Ectodermal cell (in vitro differentiated cells): Measurements from ENCODE around the gene ADAM8.
"Not testable (repeated sequence)": the region's sequence is repeated elsewhere in the genome, so short reads cannot be mapped to it uniquely, and the experiment has no call there.

Source experiments
- H3K27ac ChIP-seq: 2 replicates; pipeline ENCODE4 v1.7.0; 2013; ENCODE audit warnings: mild to moderate bottlenecking, low read depth, low read length; ENCODE audit not compliant: insufficient read depth, poor library complexity, severe bottlenecking
- H3K27me3 ChIP-seq: 2 replicates; pipeline ENCODE4 v1.7.0; 2013; ENCODE audit warnings: mild to moderate bottlenecking, low read length; ENCODE audit not compliant: insufficient read depth, control insufficient read depth, poor library complexity, severe bottlenecking
- H3K36me3 ChIP-seq: one replicate; pipeline ENCODE4 v1.7.0; 2013; ENCODE audit warnings: low read length; ENCODE audit not compliant: control insufficient read depth, insufficient read depth
- H3K4me1 ChIP-seq: one replicate; pipeline ENCODE4 v1.7.0; 2013; ENCODE audit warnings: low read length; ENCODE audit not compliant: control insufficient read depth, insufficient read depth
- H3K4me3 ChIP-seq: 2 replicates; pipeline ENCODE4 v1.7.0; 2013; ENCODE audit warnings: low read depth, low read length, control low read depth; ENCODE audit not compliant: insufficient read depth
- H3K9me3 ChIP-seq: 2 replicates; pipeline ENCODE4 v1.7.0; 2013; ENCODE audit warnings: mild to moderate bottlenecking, low read length, moderate library complexity; ENCODE audit not compliant: control insufficient read depth
- WGBS, 2 experiments: methylation state at CpG; one replicate each; pipeline ENCODE4 v1.1.7; 2013; ENCODE audit warnings: missing lambda C conversion rate in 2 of 2; 5-methylcytosine and 5-hydroxymethylcytosine counted together

The ADAM8 gene

DNA sequence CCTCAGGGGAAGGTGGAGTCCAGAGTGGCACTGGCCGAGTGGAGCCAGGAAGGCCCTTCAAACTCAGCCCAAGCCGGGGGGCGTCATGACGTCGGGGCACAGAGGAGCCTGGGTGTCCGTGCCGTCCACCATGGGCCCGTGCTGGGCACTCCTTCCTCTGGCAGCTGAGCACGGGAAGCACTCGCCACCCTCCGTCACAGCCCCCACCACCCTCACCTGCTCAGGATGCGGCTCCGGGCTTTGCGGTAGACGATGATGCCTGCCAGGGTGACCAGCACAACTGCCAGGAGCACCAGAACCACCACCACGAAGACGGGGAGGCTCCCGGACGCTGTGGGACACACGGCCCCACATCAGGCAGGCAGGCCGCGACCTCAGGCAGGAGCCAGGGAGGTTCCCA is 8.1 kb downstream of the ADAM8 start:
- WGBS, 2 experiments: 95% methylated on average over 22 of the region's 22 CpGs

DNA sequence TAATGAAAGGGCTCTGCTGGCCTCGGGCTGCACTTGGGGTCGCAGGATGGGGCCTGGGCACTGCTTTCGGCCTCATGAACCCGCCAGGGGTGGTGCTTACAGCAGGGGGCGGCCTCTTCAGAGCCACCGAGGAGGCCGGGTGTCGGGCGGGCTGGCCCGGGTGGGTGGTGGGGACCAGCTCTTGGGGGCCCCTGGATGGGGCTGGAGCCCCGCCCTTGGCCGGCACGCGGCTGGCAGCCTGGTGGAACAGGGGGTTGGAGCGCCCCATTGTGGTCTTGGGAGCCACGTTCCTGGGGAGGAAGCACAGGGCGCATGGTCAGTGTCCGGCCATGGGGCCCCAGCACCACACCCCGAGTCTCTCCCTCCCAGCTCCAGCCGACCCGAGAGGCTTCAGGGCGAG is 8.8 kb downstream of the ADAM8 start:
- Histone ChIP-seq H3K4me3 (no peak overlapping the region), H3K27me3 (peaks cover 9% of the 10 kb centered on the region), H3K4me1 (no peaks in the 10 kb centered on the region), H3K27ac (no peak overlapping the region), H3K36me3 (no peaks in the 10 kb centered on the region), H3K9me3 (no peaks in the 10 kb centered on the region)
- 92% methylated on average over 22 of the region's 22 CpGs for WGBS, 2 experiments

More for the DNA sequence above, 8.1 kb downstream of the ADAM8 start:
- Histone ChIP-seq H3K36me3 (no peaks in the 10 kb centered on the region), H3K27me3 (peaks cover 2% of the 10 kb centered on the region), H3K27ac (no peak overlapping the region), H3K4me3 (no peak overlapping the region), H3K9me3 (no peaks in the 10 kb centered on the region), H3K4me1 (no peaks in the 10 kb centered on the region)

DNA sequence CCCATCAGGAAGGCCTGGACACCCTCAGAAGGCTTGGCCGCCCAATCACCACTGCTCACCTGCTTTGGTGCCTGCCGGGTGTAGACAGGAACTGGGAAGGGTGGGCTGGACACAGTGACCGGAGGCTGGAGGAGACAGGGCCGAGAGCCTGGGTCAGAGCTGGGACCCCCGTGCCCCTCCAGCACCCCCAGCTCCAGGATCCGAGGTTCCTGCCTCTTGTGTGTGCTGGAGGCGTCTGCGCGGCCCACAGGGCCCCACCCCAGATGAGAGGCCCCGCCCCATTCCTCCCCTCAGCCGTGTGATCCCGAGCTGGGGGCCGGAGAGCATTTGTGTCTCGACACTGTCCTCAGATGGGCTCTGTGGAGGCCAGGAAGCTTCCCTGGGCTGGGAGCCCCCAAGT is 9.4 kb downstream of the ADAM8 start:
- Histone ChIP-seq H3K4me3 (no peak overlapping the region), H3K27ac (no peak overlapping the region), H3K27me3 (peaks cover 14% of the 10 kb centered on the region), H3K36me3 (no peaks in the 10 kb centered on the region), H3K9me3 (no peaks in the 10 kb centered on the region), H3K4me1 (no peaks in the 10 kb centered on the region)
- WGBS, 2 experiments: 88% methylated on average over 14 of the region's 14 CpGs

DNA sequence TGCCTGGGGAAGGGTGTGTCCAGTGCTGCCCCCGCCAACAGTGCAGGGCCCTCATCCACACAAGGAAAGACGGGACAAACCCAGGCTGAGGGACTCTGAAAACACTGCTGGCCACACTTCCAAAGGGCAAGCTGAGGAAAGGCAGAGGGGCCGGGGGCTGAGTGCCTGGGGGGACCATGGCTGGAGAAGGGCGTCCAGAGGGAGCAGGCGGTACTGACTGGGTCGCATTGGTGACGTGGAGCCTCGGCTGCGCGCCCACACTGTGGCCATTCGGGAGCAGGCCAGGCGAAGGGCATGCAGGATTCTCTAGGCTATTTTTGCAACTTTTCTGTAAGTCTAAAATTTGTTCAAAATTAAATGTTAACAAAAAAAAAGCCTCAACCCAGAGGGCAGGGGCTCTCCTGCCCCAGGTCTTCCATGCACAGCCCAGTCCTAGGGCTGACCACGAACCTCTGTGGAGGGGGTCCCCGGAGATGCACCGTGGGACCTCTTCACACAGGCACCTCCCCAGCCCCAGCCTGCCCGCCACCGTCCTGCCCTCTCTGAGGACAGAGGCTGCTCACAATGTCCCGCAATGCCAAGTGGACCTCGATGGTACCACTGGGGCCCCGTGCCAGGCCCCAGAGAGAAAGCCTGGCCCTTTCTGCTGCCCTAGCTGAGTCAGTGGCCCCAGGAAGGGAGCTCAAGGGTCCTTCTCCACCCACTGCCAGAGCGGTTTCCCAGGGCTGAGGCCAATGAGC is 10.4 kb downstream of the ADAM8 start:
- Histone ChIP-seq H3K9me3 (no peaks in the 10 kb centered on the region), H3K4me3 (no peak overlapping the region), H3K36me3 (no peaks in the 10 kb centered on the region), H3K27me3 (peaks cover 19% of the 10 kb centered on the region), H3K27ac (no peak overlapping the region), H3K4me1 (peaks cover under 1% of the 10 kb centered on the region)
- WGBS, 2 experiments: 93 to 95% methylated on average over 21 of the region's 21 CpGs

DNA sequence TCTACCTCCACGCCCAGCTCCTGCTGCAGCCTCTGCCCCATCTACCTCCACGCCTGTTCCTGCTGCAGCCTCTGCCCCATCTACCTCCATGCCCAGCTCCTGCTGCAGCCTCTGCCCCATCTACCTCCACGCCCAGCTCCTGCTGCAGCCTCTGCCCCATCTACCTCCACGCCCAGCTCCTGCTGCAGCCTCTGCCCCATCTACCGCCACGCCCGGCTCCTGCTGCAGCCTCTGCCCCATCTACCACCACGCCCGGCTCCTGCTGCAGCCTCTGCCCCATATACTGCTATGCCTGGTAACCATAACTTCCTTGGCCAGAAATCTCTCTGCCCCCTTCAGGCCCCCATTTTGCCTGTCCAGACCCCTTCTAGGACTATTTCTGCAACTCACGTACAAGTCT is 11.6 kb downstream of the ADAM8 start:
- H3K4me1 ChIP-seq, H3K27ac ChIP-seq, H3K36me3 ChIP-seq, H3K9me3 ChIP-seq, H3K4me3 ChIP-seq: not testable (repeated sequence)
- WGBS, 2 experiments: 73% methylated on average over 10 of the region's 10 CpGs
- peaks cover 25% of the 10 kb centered on the region for H3K27me3 ChIP-seq

DNA sequence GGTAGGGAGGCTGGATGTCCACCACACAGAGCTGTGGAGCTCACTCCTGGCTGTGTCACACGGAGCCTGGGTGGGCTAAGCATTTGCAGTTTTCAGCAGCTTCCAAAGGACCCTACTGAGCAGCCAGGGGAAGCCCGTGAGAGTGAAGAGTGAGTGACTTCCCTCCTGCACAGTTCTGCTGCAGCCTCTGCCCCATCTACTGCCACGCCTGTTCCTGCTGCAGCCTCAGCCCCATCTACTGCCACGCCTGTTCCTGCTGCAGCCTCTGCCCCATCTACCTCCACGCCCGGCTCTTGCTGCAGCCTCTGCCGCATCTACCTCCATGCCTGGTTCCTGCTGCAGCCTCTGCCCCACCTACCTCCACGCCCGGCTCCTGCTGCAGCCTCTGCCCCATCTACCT is 12.2 kb downstream of the ADAM8 start:
- no peak overlapping the region for H3K4me3 ChIP-seq
- H3K36me3 ChIP-seq: no peaks in the 10 kb centered on the region
- WGBS, 2 experiments: 85 to 87% methylated on average over 9 of the region's 9 CpGs
- no peaks in the 10 kb centered on the region for H3K9me3 ChIP-seq
- H3K27me3 ChIP-seq: peaks cover 25% of the 10 kb centered on the region
- peaks cover 4% of the 10 kb centered on the region for H3K4me1 ChIP-seq
- H3K27ac ChIP-seq: no peak overlapping the region

DNA sequence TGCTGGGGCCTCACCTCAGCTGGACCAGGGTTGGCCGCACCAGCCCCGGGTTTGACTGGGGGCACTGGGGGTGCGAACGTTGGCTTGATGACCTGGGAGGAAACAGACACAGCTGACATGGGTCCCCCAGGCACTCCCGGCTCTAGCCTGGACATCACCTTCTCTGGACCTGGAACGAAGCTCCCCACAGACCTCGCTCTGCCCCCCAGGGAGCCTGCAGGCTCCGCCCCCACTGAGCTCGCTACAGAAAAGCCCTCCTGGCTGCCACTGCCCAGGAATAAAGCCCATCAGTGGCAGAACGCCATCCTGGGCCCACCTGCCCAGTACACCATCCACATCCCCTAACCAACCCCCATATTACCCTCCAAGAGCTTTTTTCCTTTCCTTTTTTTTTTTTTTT is 13.0 kb downstream of the ADAM8 start:
- no peak overlapping the region for H3K4me3 ChIP-seq
- peaks cover 25% of the 10 kb centered on the region for H3K27me3 ChIP-seq
- no peaks in the 10 kb centered on the region for H3K9me3 ChIP-seq
- WGBS, 2 experiments: 73 to 82% methylated on average over 10 of the region's 10 CpGs
- H3K27ac ChIP-seq: no peak overlapping the region
- H3K36me3 ChIP-seq: no peaks in the 10 kb centered on the region
- peaks cover 4% of the 10 kb centered on the region for H3K4me1 ChIP-seq

DNA sequence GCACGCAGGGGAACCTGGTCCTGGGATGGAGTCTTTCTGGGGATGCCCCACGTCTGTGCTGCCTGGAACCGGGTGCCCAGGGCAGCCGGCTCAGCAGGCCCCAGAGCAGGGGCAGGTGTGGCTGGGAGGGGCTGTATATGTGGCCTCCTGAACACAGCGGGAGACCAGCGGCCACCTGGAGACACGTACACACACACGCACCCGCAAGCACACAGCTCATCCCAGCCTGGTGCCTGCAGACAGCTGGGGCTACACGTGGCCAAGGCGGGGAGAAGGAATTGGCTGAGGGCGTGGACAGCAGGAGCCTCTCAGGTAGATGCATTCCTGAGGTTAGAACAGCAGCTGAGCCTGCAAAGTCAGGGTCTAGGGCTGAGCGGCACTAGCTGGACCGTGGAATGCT is 14.0 kb downstream of the ADAM8 start:
- Histone ChIP-seq H3K36me3 (no peaks in the 10 kb centered on the region), H3K4me3 (no peak overlapping the region), H3K27me3 (peaks cover 25% of the 10 kb centered on the region), H3K9me3 (no peaks in the 10 kb centered on the region), H3K4me1 (peaks cover 9% of the 10 kb centered on the region), H3K27ac (no peak overlapping the region)
- 88 to 89% methylated on average over 14 of the region's 14 CpGs for WGBS, 2 experiments

DNA sequence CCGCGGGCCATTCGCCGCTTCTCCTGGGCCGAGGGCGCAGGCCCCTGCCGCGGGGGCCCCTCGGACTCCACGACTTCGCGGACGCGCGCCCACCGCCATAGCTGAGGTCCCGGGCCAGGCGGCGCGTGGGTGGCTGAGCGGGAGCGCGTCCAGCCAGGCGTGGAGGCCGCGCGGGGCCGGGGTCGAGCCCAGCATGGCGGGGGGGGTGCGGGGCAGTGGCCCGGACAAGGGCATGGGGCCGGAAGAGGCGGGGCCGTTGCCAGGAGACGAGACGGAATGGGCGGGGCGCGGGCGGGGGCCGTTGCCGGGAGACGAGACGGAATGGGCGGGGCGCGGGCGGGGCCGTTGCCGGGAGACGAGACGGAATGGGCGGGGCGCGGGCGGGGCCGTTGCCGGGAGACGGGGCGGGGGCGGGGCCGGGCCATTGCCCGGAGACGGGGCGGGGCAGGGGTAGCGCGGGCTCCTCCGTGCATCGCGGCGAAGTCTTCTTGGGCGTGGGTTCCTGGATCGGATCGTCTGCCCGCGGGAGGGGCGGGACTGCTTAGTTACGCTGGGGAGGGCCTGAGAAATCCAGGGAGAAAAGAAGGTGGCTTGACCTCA is 14.8 kb downstream of the ADAM8 start:
- H3K27ac ChIP-seq: no peak overlapping the region
- H3K4me1 ChIP-seq: peaks cover 16% of the 10 kb centered on the region
- H3K4me3 ChIP-seq: peak overlapping the region; percentile 70
- no peaks in the 10 kb centered on the region for H3K36me3 ChIP-seq
- WGBS, 2 experiments: 0% methylated on average over 79 of the region's 79 CpGs
- H3K27me3 ChIP-seq: peaks cover 31% of the 10 kb centered on the region
- H3K9me3 ChIP-seq: no peaks in the 10 kb centered on the region

DNA sequence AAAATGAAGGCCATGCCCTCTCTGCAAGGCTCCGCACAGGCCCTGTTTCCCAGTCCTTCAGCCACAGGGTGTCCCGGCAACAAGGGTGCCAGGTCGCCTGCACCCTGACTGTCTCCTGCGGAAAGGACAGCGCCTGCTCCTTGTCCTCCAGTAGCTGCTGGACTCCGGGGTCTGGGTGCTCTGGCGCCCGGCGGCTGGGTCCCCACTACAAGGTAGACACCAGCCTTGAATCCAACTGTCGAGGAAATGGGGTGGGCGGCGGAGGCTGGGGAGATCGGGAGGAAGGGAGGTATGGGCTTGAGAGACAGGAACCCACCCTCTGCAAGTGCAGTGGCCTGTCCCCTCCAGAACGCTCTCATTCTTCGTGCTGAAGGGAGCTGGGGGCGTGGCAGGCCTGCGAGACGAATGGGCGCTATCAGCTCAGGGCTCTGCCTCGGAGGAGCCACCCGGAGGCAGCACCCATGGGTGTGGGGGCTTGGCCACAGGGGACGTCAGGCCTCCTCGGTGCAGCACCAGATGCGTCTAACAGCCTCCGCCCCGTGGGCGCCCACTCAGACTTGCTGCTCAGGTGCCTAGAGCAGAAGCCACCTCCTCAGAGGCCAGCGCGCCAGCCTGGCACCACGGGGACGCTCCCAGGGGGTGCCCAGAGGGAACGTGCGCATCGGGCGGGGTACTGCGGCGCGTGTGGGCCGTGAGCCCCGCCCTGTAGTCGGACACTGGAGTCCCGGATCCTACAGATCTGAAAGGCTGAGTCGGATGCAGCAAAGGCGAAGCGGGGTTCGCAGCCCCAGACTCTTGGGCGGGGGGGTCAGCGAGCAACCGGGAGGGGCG is 15.6 kb downstream of the ADAM8 start:
- WGBS, 2 experiments: 40% methylated on average over 50 of the region's 50 CpGs
- no peak overlapping the region for H3K27ac ChIP-seq
- H3K36me3 ChIP-seq: no peaks in the 10 kb centered on the region
- H3K4me1 ChIP-seq: peaks cover 16% of the 10 kb centered on the region
- peaks cover 31% of the 10 kb centered on the region for H3K27me3 ChIP-seq
- no peaks in the 10 kb centered on the region for H3K9me3 ChIP-seq
- peak overlapping the region; percentile 70 for H3K4me3 ChIP-seq
